Mesendoderm (in vitro differentiated cells): ENCODE data around the gene PRDM16.

ENCODE experiments used
- DNase-seq: peaks from one replicate; pipeline ENCODE4 v3.0.0; 2013
- H2AK5ac ChIP-seq: 2 replicates; pipeline ENCODE4 v1.6.1; 2013; ENCODE audit warnings: low read length, inconsistent platforms
- H2BK120ac ChIP-seq: 2 replicates; pipeline ENCODE4 v1.6.1; 2013; ENCODE audit warnings: low read depth, mild to moderate bottlenecking, low read length, moderate library complexity, mixed read lengths
- H2BK15ac ChIP-seq: replicated peaks from 2 replicates; pipeline ENCODE4 v1.6.1; 2013; ENCODE audit warnings: low read depth, mild to moderate bottlenecking, moderate library complexity
- H2BK5ac ChIP-seq: 2 replicates; pipeline ENCODE4 v1.6.1; 2013; ENCODE audit warnings: low read length, inconsistent platforms
- H3K18ac ChIP-seq: 2 replicates; pipeline ENCODE4 v1.6.1; 2013; ENCODE audit warnings: mild to moderate bottlenecking, low read length, mixed read lengths
- H3K23ac ChIP-seq: one replicate; pipeline ENCODE4 v1.6.1; 2013; ENCODE audit warnings: low read length
- H3K27ac ChIP-seq: 2 replicates; pipeline ENCODE4 v1.5.1; 2013; ENCODE audit warnings: low read depth, mild to moderate bottlenecking, inconsistent platforms, low read length, moderate library complexity
- H3K27me3 ChIP-seq: 2 replicates; pipeline ENCODE4 v1.6.1; 2013; ENCODE audit warnings: low read length, control low read depth, mild to moderate bottlenecking, inconsistent platforms; ENCODE audit not compliant: insufficient read depth, poor library complexity
- H3K36me3 ChIP-seq: 2 replicates; pipeline ENCODE4 v1.6.1; 2013; ENCODE audit warnings: low read length, inconsistent platforms; ENCODE audit not compliant: control insufficient read depth, insufficient read depth
- H3K4ac ChIP-seq: one replicate; pipeline ENCODE4 v1.6.1; 2013; ENCODE audit warnings: low read depth, mild to moderate bottlenecking, low read length, moderate library complexity
- H3K4me1 ChIP-seq: 2 replicates; pipeline ENCODE4 v1.6.1; 2013; ENCODE audit warnings: low read depth, low read length, inconsistent platforms; ENCODE audit not compliant: control insufficient read depth
- H3K4me2 ChIP-seq: 2 replicates; pipeline ENCODE4 v1.6.1; 2013; ENCODE audit warnings: low read length
- H3K4me3 ChIP-seq: 2 replicates; pipeline ENCODE4 v1.5.1; 2013; ENCODE audit warnings: mild to moderate bottlenecking, low read length
- H3K56ac ChIP-seq: one replicate; pipeline ENCODE4 v1.6.1; 2013; ENCODE audit warnings: low read length
- H3K79me1 ChIP-seq: 2 replicates; pipeline ENCODE4 v1.6.1; 2013; ENCODE audit warnings: low read length, inconsistent platforms
- H3K79me2 ChIP-seq: 2 replicates; pipeline ENCODE4 v1.6.1; 2013; ENCODE audit warnings: mild to moderate bottlenecking, low read length; ENCODE audit not compliant: control insufficient read depth, insufficient read depth
- H3K9ac ChIP-seq: 2 replicates; pipeline ENCODE4 v1.6.1; 2013; ENCODE audit warnings: low read length, inconsistent platforms
- H4K5ac ChIP-seq: one replicate; pipeline ENCODE4 v1.6.1; 2013; ENCODE audit warnings: low read length
- H4K8ac ChIP-seq: one replicate; pipeline ENCODE4 v1.6.1; 2013; ENCODE audit warnings: low read depth, mild to moderate bottlenecking, control low read depth, low read length, moderate library complexity
- WGBS: extraction: QIAGEN DNeasy Blood & Tissue Kit; methylation state at CpG from one replicate; pipeline ENCODE4 v1.1.7; 2013; ENCODE audit warnings: low lambda C conversion rate, missing lambda C conversion rate; ENCODE audit not compliant: insufficient coverage; ENCODE audit errors: extremely low coverage; 5-methylcytosine and 5-hydroxymethylcytosine counted together

PRDM16 gene

DNA sequence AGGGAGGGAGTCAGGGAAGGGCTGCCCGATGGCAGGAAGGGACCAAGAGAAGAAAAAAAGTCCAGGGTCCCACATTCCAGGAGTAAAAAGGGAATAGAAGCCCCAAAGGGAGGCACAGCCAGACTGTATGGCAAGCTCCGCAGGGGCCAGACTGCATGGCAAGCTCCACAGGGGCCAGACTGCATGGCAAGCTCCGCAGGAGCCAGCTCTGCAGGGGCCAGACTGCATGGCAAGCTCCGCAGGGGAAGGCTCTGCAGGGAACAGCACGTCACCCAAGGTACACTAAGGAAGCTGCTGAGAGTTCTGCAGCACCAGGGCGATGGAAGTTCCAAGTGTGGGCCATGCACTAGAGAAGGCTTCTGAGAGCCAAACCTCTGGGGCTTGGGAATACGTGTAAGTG lies 228.8 kb downstream of the PRDM16 start:
- Histone ChIP-seq H3K79me2 (no peaks in the 10 kb centered on the region), H3K18ac (no peak overlapping the region), H4K8ac (no peak overlapping the region), H2BK5ac (no peak overlapping the region), H3K79me1 (no peaks in the 10 kb centered on the region), H3K27ac (no peak overlapping the region), H3K36me3 (no peaks in the 10 kb centered on the region), H3K9ac (no peak overlapping the region), H3K23ac (no peak overlapping the region), H4K5ac (no peak overlapping the region), H3K4me3 (no peak overlapping the region), H3K56ac (no peak overlapping the region), H3K4me2 (no peak overlapping the region), H2BK15ac (no peak overlapping the region), H3K4me1 (no peaks in the 10 kb centered on the region), H3K27me3 (no peaks in the 10 kb centered on the region), H3K4ac (no peak overlapping the region), H2BK120ac (no peak overlapping the region), H2AK5ac (no peak overlapping the region)
- no peak for DNase-seq
- WGBS: no CpG with 5 or more reads among the region's 7 CpGs

DNA sequence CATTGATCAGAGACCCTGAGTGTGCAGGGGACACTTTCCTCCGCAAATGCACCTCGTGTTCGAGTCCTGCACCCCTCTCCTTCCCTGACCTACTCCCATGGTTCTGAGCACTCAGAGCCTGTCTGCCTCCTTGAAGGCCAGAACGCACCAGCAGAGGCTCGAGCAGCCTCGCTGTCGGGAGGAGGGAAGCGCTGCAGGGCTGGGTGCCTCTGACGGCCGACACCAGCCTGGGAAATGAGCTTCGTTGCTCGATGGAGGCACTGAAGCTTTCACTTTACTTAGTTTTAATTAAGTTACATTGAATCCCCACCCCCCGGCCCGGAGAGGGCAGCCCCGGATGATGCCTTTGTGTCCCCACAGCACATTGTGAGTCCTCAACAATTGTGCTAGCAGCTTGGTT lies 229.2 kb downstream of the PRDM16 start:
- H4K5ac ChIP-seq: no peak overlapping the region
- H3K9ac ChIP-seq: no peak overlapping the region
- no peak overlapping the region for H4K8ac ChIP-seq
- no peak overlapping the region for H2BK120ac ChIP-seq
- H3K79me2 ChIP-seq: no peaks in the 10 kb centered on the region
- H2BK5ac ChIP-seq: no peak overlapping the region
- H3K4me3 ChIP-seq: no peak overlapping the region
- H3K79me1 ChIP-seq: no peaks in the 10 kb centered on the region
- H3K23ac ChIP-seq: no peak overlapping the region
- no peak overlapping the region for H3K27ac ChIP-seq
- H3K4me2 ChIP-seq: no peak overlapping the region
- H3K36me3 ChIP-seq: no peaks in the 10 kb centered on the region
- no peak overlapping the region for H2BK15ac ChIP-seq
- no peak overlapping the region for H3K56ac ChIP-seq
- no peaks in the 10 kb centered on the region for H3K4me1 ChIP-seq
- no peak overlapping the region for H3K4ac ChIP-seq
- H2AK5ac ChIP-seq: no peak overlapping the region
- no peaks in the 10 kb centered on the region for H3K27me3 ChIP-seq
- H3K18ac ChIP-seq: no peak overlapping the region
- no peak for DNase-seq
- WGBS: no CpG with 5 or more reads among the region's 15 CpGs

DNA sequence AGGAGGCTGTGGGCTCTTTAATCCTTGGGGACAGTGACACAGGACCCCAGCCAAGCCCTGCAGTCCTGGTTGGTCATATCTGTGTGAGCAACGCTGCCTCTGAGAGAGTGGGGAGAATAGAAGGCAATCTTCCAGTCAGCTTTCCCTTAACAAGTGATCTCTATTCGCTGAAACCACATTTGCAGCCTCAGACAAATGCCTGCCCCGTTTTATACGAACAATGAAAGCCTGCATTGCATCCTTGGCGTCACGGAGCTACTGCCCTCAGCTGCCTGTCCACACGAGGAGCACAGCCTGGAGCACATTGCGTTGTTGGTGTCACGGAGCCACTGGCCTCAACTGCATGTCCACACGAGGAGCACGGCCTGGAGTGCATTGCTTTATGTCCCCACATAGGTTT lies 235.2 kb downstream of the PRDM16 start:
- no peaks in the 10 kb centered on the region for H3K27me3 ChIP-seq
- DNase-seq: no peak
- H3K18ac ChIP-seq: no peak overlapping the region
- no CpG with 5 or more reads among the region's 11 CpGs for WGBS
- no peak overlapping the region for H3K4ac ChIP-seq
- H3K79me2 ChIP-seq: no peaks in the 10 kb centered on the region
- no peaks in the 10 kb centered on the region for H3K4me1 ChIP-seq
- H3K9ac ChIP-seq: no peak overlapping the region
- H3K79me1 ChIP-seq: no peaks in the 10 kb centered on the region
- no peak overlapping the region for H2BK120ac ChIP-seq
- H3K23ac ChIP-seq: no peak overlapping the region
- no peak overlapping the region for H3K27ac ChIP-seq
- H4K5ac ChIP-seq: no peak overlapping the region
- H3K36me3 ChIP-seq: no peaks in the 10 kb centered on the region
- no peak overlapping the region for H3K56ac ChIP-seq
- no peak overlapping the region for H3K4me3 ChIP-seq
- H4K8ac ChIP-seq: no peak overlapping the region
- no peak overlapping the region for H2BK5ac ChIP-seq
- no peak overlapping the region for H3K4me2 ChIP-seq
- no peak overlapping the region for H2BK15ac ChIP-seq
- no peak overlapping the region for H2AK5ac ChIP-seq

DNA sequence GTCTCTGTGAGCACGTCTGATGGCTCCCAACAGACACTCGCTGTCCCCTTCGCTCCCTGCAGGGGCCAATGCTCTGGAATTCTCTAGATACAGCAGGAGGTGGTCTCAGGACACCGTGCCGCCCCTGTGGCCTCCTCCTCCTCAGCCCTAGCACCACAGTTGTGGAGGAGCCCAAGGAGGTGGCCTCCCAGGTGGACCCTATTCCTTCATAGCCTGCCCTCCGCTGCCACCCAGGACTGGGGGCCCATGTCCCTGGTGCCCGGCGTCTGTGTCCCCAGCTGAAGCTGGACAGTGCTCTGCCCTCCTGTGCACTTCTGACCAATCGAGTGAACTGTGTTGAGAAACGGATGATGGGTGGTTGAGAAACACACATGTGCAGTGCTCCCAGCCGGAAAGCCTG lies 235.7 kb downstream of the PRDM16 start:
- Histone ChIP-seq H3K27me3 (no peaks in the 10 kb centered on the region), H3K23ac (no peak overlapping the region), H3K36me3 (no peaks in the 10 kb centered on the region), H4K8ac (no peak overlapping the region), H3K4me3 (no peak overlapping the region), H3K27ac (no peak overlapping the region), H3K4me2 (no peak overlapping the region), H2BK5ac (no peak overlapping the region), H3K4ac (no peak overlapping the region), H3K79me1 (no peaks in the 10 kb centered on the region), H2AK5ac (no peak overlapping the region), H3K18ac (no peak overlapping the region), H3K79me2 (no peaks in the 10 kb centered on the region), H3K9ac (no peak overlapping the region), H3K56ac (no peak overlapping the region), H3K4me1 (no peaks in the 10 kb centered on the region), H2BK120ac (no peak overlapping the region), H4K5ac (no peak overlapping the region), H2BK15ac (no peak overlapping the region)
- no peak for DNase-seq
- WGBS: no CpG with 5 or more reads among the region's 11 CpGs

DNA sequence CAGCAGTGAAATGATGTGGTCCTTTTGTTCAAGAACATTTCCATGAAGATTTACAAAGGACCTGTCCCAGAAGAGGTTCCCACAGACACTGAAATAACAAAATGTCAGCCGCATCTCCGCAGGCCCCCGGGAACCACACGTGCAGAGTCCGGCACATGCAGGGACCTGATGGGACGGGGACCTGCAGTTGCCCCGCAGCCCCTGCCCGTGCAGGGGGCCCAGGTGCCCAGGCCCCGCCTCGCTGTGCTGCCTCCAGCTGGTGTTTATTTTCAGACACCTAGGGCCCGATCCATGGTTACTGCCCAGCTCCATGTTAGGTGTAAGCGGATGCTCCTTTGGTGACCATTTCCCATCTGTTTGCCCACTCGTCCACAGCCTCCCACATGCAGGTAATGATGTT lies 236.2 kb downstream of the PRDM16 start:
- no peak overlapping the region for H2AK5ac ChIP-seq
- no CpG with 5 or more reads among the region's 13 CpGs for WGBS
- no peaks in the 10 kb centered on the region for H3K36me3 ChIP-seq
- H3K9ac ChIP-seq: no peak overlapping the region
- no peak overlapping the region for H4K5ac ChIP-seq
- H4K8ac ChIP-seq: no peak overlapping the region
- no peak overlapping the region for H3K23ac ChIP-seq
- no peak overlapping the region for H3K27ac ChIP-seq
- no peak overlapping the region for H3K4ac ChIP-seq
- no peak overlapping the region for H3K4me2 ChIP-seq
- H3K56ac ChIP-seq: no peak overlapping the region
- no peak for DNase-seq
- no peaks in the 10 kb centered on the region for H3K79me2 ChIP-seq
- H2BK120ac ChIP-seq: no peak overlapping the region
- H3K4me1 ChIP-seq: no peaks in the 10 kb centered on the region
- H3K79me1 ChIP-seq: no peaks in the 10 kb centered on the region
- no peak overlapping the region for H3K4me3 ChIP-seq
- no peak overlapping the region for H2BK5ac ChIP-seq
- H3K27me3 ChIP-seq: no peaks in the 10 kb centered on the region
- H2BK15ac ChIP-seq: no peak overlapping the region
- H3K18ac ChIP-seq: no peak overlapping the region

DNA sequence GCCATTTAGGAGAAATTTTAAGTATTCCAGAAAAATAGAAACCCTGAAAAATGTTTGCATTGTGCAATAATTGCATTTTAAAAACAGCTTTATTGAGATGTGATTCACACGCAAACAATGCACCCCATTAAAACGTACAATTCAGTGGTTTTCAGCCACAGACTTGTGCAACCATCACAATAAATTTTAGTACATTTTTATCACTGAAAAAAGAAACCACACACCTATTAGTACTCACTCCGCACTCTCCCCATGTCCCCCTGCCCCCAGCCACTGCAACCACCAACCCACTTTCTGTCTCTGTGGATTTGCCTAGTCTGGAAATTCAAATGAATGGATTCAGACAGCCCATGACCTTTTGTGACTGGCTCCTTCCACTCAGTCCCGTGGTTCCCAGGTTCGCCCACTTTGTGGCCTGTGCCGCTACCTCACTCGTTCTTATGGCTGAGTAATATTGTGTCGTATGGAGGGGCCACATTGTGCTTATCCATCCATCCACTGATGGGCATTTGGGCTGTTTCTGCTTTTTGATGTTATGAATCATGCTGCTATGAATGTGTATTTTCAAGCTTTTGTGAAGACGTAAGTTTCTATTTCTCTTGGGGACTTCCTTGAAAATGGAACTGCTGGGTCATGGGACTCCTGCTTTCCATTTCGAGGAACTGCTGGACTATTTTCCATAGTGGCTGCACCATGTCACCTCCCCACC lies 237.7 kb downstream of the PRDM16 start:
- Histone ChIP-seq H3K4ac (no peak overlapping the region), H3K27me3 (no peaks in the 10 kb centered on the region), H3K79me1 (no peaks in the 10 kb centered on the region), H3K4me3 (no peak overlapping the region), H3K79me2 (no peaks in the 10 kb centered on the region), H3K23ac (no peak overlapping the region), H2BK5ac (no peak overlapping the region), H2BK120ac (no peak overlapping the region), H3K4me2 (no peak overlapping the region), H3K56ac (no peak overlapping the region), H3K4me1 (no peaks in the 10 kb centered on the region), H2BK15ac (no peak overlapping the region), H3K36me3 (no peaks in the 10 kb centered on the region), H3K9ac (no peak overlapping the region), H3K27ac (no peak overlapping the region), H2AK5ac (no peak overlapping the region), H4K5ac (no peak overlapping the region), H4K8ac (no peak overlapping the region), H3K18ac (no peak overlapping the region)
- no peak for DNase-seq
- WGBS: no CpG with 5 or more reads among the region's 10 CpGs
